Transverse colon (tissue), 4 donors: Measurements from ENCODE around the gene SAP30BP.

ENCODE experiments used
- POLR2A ChIP-seq: fragments of 450-650 bp; IDR thresholded peaks from one replicate; pipeline ENCODE4 v1.6.1; 2016; ENCODE audit warnings: antibody characterized with exemption, mild to moderate bottlenecking, moderate library complexity
- POLR2AphosphoS5 ChIP-seq, 3 donors: sonication (generic); formaldehyde crosslinking; IDR thresholded peaks; one replicate each; pipeline ENCODE4 v1.6.1; 2016; ENCODE audit warnings: antibody characterized with exemption in 3 of 3
- TF ChIP-seq, protein P1 (sequence below), 5 experiments: fragments of 200-600 bp in 3 of 5; fragments of 450-650 bp in 2 of 5; sonication (generic) in 3 of 5; IDR thresholded peaks; 1 replicate in 2 of 5; 2 replicates in 3 of 5; pipeline ENCODE4 v1.5.1; 2016 to 2017; ENCODE audit warnings: antibody characterized with exemption in 5 of 5, inconsistent platforms in 3 of 5, mild to moderate bottlenecking in 2 of 5, moderate library complexity in 1 of 5

DNA sequence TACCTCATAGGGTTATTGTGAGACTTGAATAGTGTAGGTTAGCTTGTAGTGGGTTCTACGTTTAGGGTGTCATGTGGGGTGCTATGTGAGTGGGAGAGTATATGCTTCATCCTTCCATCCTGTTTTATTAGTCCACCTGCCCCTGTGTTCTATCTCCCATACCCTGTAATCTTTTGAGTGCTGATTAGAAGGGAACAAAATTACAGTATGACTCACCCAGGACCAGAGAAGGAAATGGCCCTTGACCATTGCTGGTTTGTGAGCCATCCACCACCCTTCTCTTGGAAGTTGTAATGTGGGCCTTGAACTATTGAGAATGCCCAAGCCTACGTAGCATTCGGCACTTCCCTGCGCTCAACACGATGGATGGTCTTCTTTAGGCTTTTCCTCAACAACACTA, 17.1 kb downstream of the SAP30BP start:
- TF ChIP-seq POLR2AphosphoS5 (IDR thresholded peaks at IDR 0.05) (no peak), POLR2A (no peak)
- TF ChIP-seq, protein P1, sequence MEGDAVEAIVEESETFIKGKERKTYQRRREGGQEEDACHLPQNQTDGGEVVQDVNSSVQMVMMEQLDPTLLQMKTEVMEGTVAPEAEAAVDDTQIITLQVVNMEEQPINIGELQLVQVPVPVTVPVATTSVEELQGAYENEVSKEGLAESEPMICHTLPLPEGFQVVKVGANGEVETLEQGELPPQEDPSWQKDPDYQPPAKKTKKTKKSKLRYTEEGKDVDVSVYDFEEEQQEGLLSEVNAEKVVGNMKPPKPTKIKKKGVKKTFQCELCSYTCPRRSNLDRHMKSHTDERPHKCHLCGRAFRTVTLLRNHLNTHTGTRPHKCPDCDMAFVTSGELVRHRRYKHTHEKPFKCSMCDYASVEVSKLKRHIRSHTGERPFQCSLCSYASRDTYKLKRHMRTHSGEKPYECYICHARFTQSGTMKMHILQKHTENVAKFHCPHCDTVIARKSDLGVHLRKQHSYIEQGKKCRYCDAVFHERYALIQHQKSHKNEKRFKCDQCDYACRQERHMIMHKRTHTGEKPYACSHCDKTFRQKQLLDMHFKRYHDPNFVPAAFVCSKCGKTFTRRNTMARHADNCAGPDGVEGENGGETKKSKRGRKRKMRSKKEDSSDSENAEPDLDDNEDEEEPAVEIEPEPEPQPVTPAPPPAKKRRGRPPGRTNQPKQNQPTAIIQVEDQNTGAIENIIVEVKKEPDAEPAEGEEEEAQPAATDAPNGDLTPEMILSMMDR (IDR thresholded peaks at IDR 0.05) = no peak
